K562 (cell line): Measurements from ENCODE around the gene VPS13C. TPM values are rescaled to one million over a fixed set of nuclear protein-coding genes. Genes with fewer than 3 reads are reported as not detected.

ENCODE experiments used
- ATAC-seq: fragments of 200-7000 bp; cut with Tn5 transposase; 3 replicates; pipeline ENCODE4 v1.9.1; 2020; ENCODE audit warnings: moderate library complexity
- BruUV-seq: library from RNA; stranded (reverse); fragments of 400-500 nt; replicated peaks from 2 replicates; lab custom pipeline; 2021; lab: Mats Ljungman, UMichigan
- CTCF ChIA-PET: fragments of 300-600 bp; formaldehyde crosslinking; extraction: SDS; loops from one replicate; lab custom pipeline; 2021; ENCODE audit warnings: low intra/inter-chr PET ratio; lab: Yijun Ruan, JAX
- POLR2A ChIA-PET: fragments of 300-600, 350-650 bp; sonication (Branson Sonifier 250); formaldehyde crosslinking; extraction: SDS; loops from one replicate; lab custom pipeline; 2021; ENCODE audit warnings: antibody characterized with exemption, inconsistent platforms; lab: Yijun Ruan, JAX
- DNase-seq, 4 experiments: peaks; one replicate each; pipeline versions ENCODE4 v3.0.0 to v3.0.0-alpha.2; 2011 to 2018; ENCODE audit warnings: low spot score in 3 of 4, mixed read lengths in 3 of 4; ENCODE audit errors: extremely low read depth in 1 of 4
- FAIRE-seq: peaks from 2 replicates; lab custom pipeline; 2011; peaks lifted over from hg19 to GRCh38; lab: Jason Lieb, UNC
- H2AFZ ChIP-seq: 2 replicates; pipeline ENCODE4 v1.6.0; 2011; ENCODE audit warnings: low read depth, low read length, control low read depth, inconsistent platforms
- H3K27ac ChIP-seq: fragments of 200-600 bp; 3 replicates; pipeline ENCODE4 v1.8.0; 2011; ENCODE audit warnings: low read depth, mild to moderate bottlenecking, control low read depth, inconsistent platforms, low read length, moderate library complexity, mixed read lengths; ENCODE audit errors: extremely low read depth
- H3K27me3 ChIP-seq, 2 experiments: fragments of 300-600 bp in 1 of 2; 2 replicates in 1 of 2; 3 replicates in 1 of 2; pipeline versions ENCODE4 v1.6.0 to v1.8.0; 2011; ENCODE audit warnings: inconsistent platforms in 2 of 2, low read length in 2 of 2, mild to moderate bottlenecking in 1 of 2, mixed read lengths in 1 of 2, moderate library complexity in 1 of 2; ENCODE audit not compliant: control insufficient read depth in 2 of 2, insufficient read depth in 2 of 2
- H3K36me3 ChIP-seq: fragments of 300-600 bp; 3 replicates; pipeline ENCODE4 v1.8.0; 2011; ENCODE audit warnings: mild to moderate bottlenecking, low read length, inconsistent platforms; ENCODE audit not compliant: control insufficient read depth, insufficient read depth
- H3K4me1 ChIP-seq, 2 experiments: fragments of 200-600 bp in 1 of 2; replicated peaks in 1 of 2; 2 replicates in 1 of 2; 3 replicates in 1 of 2; pipeline versions ENCODE4 v1.5.1 to v1.8.0; 2011; ENCODE audit warnings: inconsistent platforms in 2 of 2, low read length in 2 of 2, mild to moderate bottlenecking in 1 of 2, mixed read lengths in 1 of 2, moderate library complexity in 1 of 2; ENCODE audit not compliant: control insufficient read depth in 2 of 2, insufficient read depth in 2 of 2
- H3K4me2 ChIP-seq: 2 replicates; pipeline ENCODE4 v1.6.1; 2011; ENCODE audit warnings: low read length, control low read depth, inconsistent platforms, mixed read lengths; ENCODE audit not compliant: insufficient read depth
- H3K4me3 ChIP-seq: fragments of 200-600 bp; sonication (generic), shearing (Covaris generic); 2 replicates; pipeline ENCODE4 v1.5.1; 2016; ENCODE audit warnings: control low read depth, inconsistent platforms
- H3K79me2 ChIP-seq: fragments of 200-600 bp; 3 replicates; pipeline ENCODE4 v1.8.0; 2011; ENCODE audit warnings: low read length, inconsistent platforms; ENCODE audit not compliant: control insufficient read depth, insufficient read depth
- H3K9ac ChIP-seq, 2 experiments: 2 replicates each; pipeline versions ENCODE4 v1.6.0 to v1.6.1; 2011; ENCODE audit warnings: low read depth in 2 of 2, low read length in 2 of 2, control low read depth in 1 of 2, inconsistent platforms in 1 of 2, mild to moderate bottlenecking in 1 of 2, mixed read lengths in 1 of 2; ENCODE audit not compliant: insufficient read depth in 1 of 2
- H3K9me1 ChIP-seq: one replicate; pipeline ENCODE4 v1.6.0; 2011; ENCODE audit warnings: inconsistent platforms, mild to moderate bottlenecking, low read length, moderate library complexity; ENCODE audit not compliant: control insufficient read depth, insufficient read depth
- H3K9me3 ChIP-seq: replicated peaks from 2 replicates; pipeline ENCODE4 v1.5.1; 2011; ENCODE audit warnings: low read depth, low read length, inconsistent platforms; ENCODE audit not compliant: control insufficient read depth, insufficient read depth
- H4K20me1 ChIP-seq: replicated peaks from 2 replicates; pipeline ENCODE4 v1.6.1; 2011; ENCODE audit warnings: low read length, inconsistent platforms, mixed read lengths; ENCODE audit not compliant: control insufficient read depth, insufficient read depth
- CAMTA2 ChIP-seq: fragments of 250-450 bp; sonication (Bioruptor Pico); conservative IDR thresholded peaks from 2 replicates; pipeline ENCODE4 v1.5.1; 2022
- FOXK1 ChIP-seq: sonication (generic); formaldehyde crosslinking; IDR thresholded peaks from 2 replicates; pipeline ENCODE4 v1.8.0; 2022; ENCODE audit warnings: missing genetic modification reagents, mild to moderate bottlenecking, borderline replicate concordance
- HDAC6 ChIP-seq: IDR thresholded peaks from 2 replicates; pipeline ENCODE4 v1.6.1; 2012; ENCODE audit warnings: low read depth, mild to moderate bottlenecking, control low read depth, inconsistent platforms, low read length, moderate library complexity
- PML ChIP-seq: IDR thresholded peaks from 2 replicates; pipeline ENCODE4 v1.6.1; 2012; ENCODE audit warnings: low read length, inconsistent platforms
- POLR2AphosphoS5 ChIP-seq: IDR thresholded peaks from 2 replicates; pipeline ENCODE4 v1.6.1; 2011; ENCODE audit warnings: mild to moderate bottlenecking, low read depth, low read length, moderate library complexity; ENCODE audit not compliant: control insufficient read depth, insufficient read depth
- RBFOX2 ChIP-seq: fragments of 200-400 bp; formaldehyde crosslinking; IDR thresholded peaks from 2 replicates; pipeline ENCODE4 v1.6.1; 2017; ENCODE audit warnings: low read depth, mild to moderate bottlenecking, low read length, moderate library complexity
- RFX7 ChIP-seq: fragments of 250-450 bp; sonication (Bioruptor Pico); IDR thresholded peaks from 2 replicates; pipeline ENCODE4 v1.5.1; 2021; ENCODE audit warnings: mild to moderate bottlenecking
- TARDBP ChIP-seq: fragments of 450-650 bp; IDR thresholded peaks from 2 replicates; pipeline ENCODE4 v1.6.1; 2016
- ZNF174 ChIP-seq: fragments of 250-450 bp; sonication (Bioruptor Pico); IDR thresholded peaks from 2 replicates; pipeline ENCODE4 v1.4.0; 2020; ENCODE audit warnings: mild to moderate bottlenecking
- ZNF584 ChIP-seq: fragments of 200-800 bp; sonication (Bioruptor generic); IDR thresholded peaks from 2 replicates; pipeline ENCODE4 v1.6.1; 2016; ENCODE audit warnings: low read depth, mild to moderate bottlenecking, missing genetic modification characterization, missing compliant biosample characterization
- ZNF644 ChIP-seq: fragments of 200-800 bp; sonication (Bioruptor generic); IDR thresholded peaks from 2 replicates; pipeline ENCODE4 v1.6.1; 2016; ENCODE audit warnings: low read depth, missing genetic modification characterization, missing compliant biosample characterization
- ZNF740 ChIP-seq, 3 experiments: fragments of 200-800 bp in 1 of 3; sonication (Bioruptor generic) in 1 of 3; sonication (generic) in 1 of 3; formaldehyde crosslinking in 1 of 3; IDR thresholded peaks; 2 replicates each; pipeline versions ENCODE4 v1.6.1 to v1.8.0; 2016 to 2022; ENCODE audit warnings: mild to moderate bottlenecking in 2 of 3, missing compliant biosample characterization in 2 of 3, missing genetic modification characterization in 2 of 3, missing genetic modification reagents in 1 of 3
- WGBS: fragments of 100-300 bp; shearing (Covaris generic); methylation state at CpG from one replicate; pipeline ENCODE4 v1.1.6; 2016; ENCODE audit warnings: low coverage, mixed read lengths; ENCODE audit not compliant: insufficient coverage; ENCODE audit errors: missing lambda C conversion rate; 5-methylcytosine and 5-hydroxymethylcytosine counted together
- in situ Hi-C: fragments of 300-500 bp; cut with MboI; formaldehyde crosslinking; loops from 4 replicates; pipeline ENCODE4 v1.15.0; 2018; ENCODE audit warnings: inconsistent platforms, mixed read lengths
- intact Hi-C: fragments of 100-400 bp; cut with micrococcal nuclease; formaldehyde crosslinking; loops from 2 replicates; pipeline ENCODE4 v1.14.2; 2022
- polyA plus RNA-seq, 8 experiments: library from polyadenylated mRNA; depleted of rRNA in 4 of 8; stranded (reverse) in 5 of 8; unstranded in 3 of 8; fragments of >200 nt; fragmentation: Nextera tagmentation in 2 of 8; fragmentation: Illumina TruSeq in 1 of 8; extraction: Ambion mirVana in 2 of 8; extraction: Trizol in 1 of 8; gene quantifications; 2 replicates each; pipeline versions ENCODE4 v1.2.1 to v1.2.3, GENCODE V29; 2011 to 2014; ENCODE audit warnings: inconsistent platforms in 1 of 8, missing spikeins in 1 of 8
- total RNA-seq, 7 experiments: library from RNA; depleted of rRNA in 6 of 7; stranded (reverse); fragments of >200 nt in 6 of 7; fragmentation: Illumina TruSeq in 2 of 7; extraction: Trizol in 2 of 7; gene quantifications; 2 replicates each; pipeline versions ENCODE4 v1.2.1 to v1.2.3, GENCODE V29; 2011 to 2021; ENCODE audit warnings: low replicate concordance in 1 of 7
- TF ChIP-seq, protein P1 (sequence below): conservative IDR thresholded peaks from 2 replicates; pipeline ENCODE4 v1.6.1; 2011; ENCODE audit warnings: low read depth, mild to moderate bottlenecking, low read length; ENCODE audit not compliant: control insufficient read depth
- TF ChIP-seq, protein P2 (sequence below): sonication (generic); formaldehyde crosslinking; IDR thresholded peaks from 2 replicates; pipeline ENCODE4 v1.9.0; 2022; ENCODE audit warnings: mild to moderate bottlenecking, missing genetic modification reagents

The VPS13C gene
- total and polyA plus RNA-seq, 9 of the 15 experiments (the other 6 are each of a cell fraction or from before 2014, with no cell fraction given) = 5.2 to 32.3 (median 15.7) TPM

DNA sequence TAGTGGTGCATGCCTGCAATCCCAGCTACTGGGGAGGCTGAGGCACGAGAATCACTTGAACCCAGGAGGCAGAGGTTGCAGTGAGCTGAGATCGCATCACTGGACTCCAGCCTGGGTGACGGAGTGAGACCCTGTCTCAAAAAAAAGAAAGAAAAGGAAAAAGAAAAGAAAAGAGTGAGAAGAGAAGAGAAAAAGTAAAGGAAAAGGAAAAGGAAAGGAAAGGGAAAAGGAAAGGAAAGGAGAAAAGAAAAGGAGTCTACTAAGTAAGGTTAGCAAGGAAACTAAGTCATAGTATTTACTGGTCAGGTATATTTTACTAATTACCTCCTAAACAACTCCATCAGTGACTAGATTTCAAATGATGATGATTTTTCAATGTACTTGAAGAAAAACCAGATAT lies 198.3 kb downstream of the VPS13C start (continued):
- TF ChIP-seq ZNF740 (CRISPR knock-in tag; IDR thresholded peaks at IDR 0.05) (no peak), ZNF740 (tag; IDR thresholded peaks at IDR 0.05) (no peak)

- in situ Hi-C loops = no loop called here
- FAIRE-seq (no peak), DNase-seq (no peak), ATAC-seq (no peak)
- no peak overlapping the region for H3K27ac ChIP-seq
- 67% methylated on average over 8 of the region's 8 CpGs for WGBS
- H3K27me3 ChIP-seq = no peaks in the 10 kb centered on the region
- CTCF ChIA-PET = no interaction called here
- no peaks in the 10 kb centered on the region for H3K79me2 ChIP-seq
- no peaks in the 10 kb centered on the region for H3K4me1 ChIP-seq
- no peaks in the 10 kb centered on the region for H3K9me1 ChIP-seq
- no peak for TF ChIP-seq RBFOX2
- TF ChIP-seq, protein P1, sequence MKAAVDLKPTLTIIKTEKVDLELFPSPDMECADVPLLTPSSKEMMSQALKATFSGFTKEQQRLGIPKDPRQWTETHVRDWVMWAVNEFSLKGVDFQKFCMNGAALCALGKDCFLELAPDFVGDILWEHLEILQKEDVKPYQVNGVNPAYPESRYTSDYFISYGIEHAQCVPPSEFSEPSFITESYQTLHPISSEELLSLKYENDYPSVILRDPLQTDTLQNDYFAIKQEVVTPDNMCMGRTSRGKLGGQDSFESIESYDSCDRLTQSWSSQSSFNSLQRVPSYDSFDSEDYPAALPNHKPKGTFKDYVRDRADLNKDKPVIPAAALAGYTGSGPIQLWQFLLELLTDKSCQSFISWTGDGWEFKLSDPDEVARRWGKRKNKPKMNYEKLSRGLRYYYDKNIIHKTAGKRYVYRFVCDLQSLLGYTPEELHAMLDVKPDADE = no peak
- TF ChIP-seq PML = no peak
- no peak for TF ChIP-seq ZNF584 (CRISPR knock-in tag)
- no peak for TF ChIP-seq RFX7
- TF ChIP-seq CAMTA2 (CRISPR knock-in tag) = no peak
- TF ChIP-seq, protein P2, sequence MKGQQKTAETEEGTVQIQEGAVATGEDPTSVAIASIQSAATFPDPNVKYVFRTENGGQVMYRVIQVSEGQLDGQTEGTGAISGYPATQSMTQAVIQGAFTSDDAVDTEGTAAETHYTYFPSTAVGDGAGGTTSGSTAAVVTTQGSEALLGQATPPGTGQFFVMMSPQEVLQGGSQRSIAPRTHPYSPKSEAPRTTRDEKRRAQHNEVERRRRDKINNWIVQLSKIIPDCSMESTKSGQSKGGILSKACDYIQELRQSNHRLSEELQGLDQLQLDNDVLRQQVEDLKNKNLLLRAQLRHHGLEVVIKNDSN = no peak
- TF ChIP-seq ZNF174 = no peak
- TF ChIP-seq TARDBP = no peak
- no peak for TF ChIP-seq ZNF644 (tag)
- TF ChIP-seq POLR2AphosphoS5 = no peak
- no peak for TF ChIP-seq HDAC6
- no peak for TF ChIP-seq FOXK1 (CRISPR knock-in tag)
- POLR2A ChIA-PET = interaction anchor here (0.6 kb wide), 1 partner anchor 16 kb away, joined by 6 read pairs; no protein-coding TSS in a partner anchor
- intact Hi-C loops = no loop called here
- no TSS peak for BruUV-seq
- H3K9ac ChIP-seq = no peak overlapping the region
- H2AFZ ChIP-seq = no peak overlapping the region
- H3K4me3 ChIP-seq = no peak overlapping the region
- H3K36me3 ChIP-seq = no peaks in the 10 kb centered on the region
- no peaks in the 10 kb centered on the region for H4K20me1 ChIP-seq
- no peak overlapping the region for H3K4me2 ChIP-seq
- H3K9me3 ChIP-seq = no peaks in the 10 kb centered on the region
Observed at GRCh38 chr15:61857169-61857829, 202.9 kb downstream of the VPS13C start.
